GM23338 (cell line): ENCODE data around the gene TRPM3.

Source experiments
- CREB1 ChIP-seq: fragments of 250-450 bp; sonication (Bioruptor Pico); IDR thresholded peaks from 2 replicates; pipeline ENCODE4 v1.5.0; 2020; ENCODE audit warnings: low read depth, mild to moderate bottlenecking, moderate library complexity
- CTCF ChIP-seq, 2 experiments: fragments of 200-600 bp in 1 of 2; sonication (generic) in 1 of 2; conservative IDR thresholded peaks; 2 replicates each; pipeline versions ENCODE4 v1.5.1 to v1.6.1; 2016 to 2017; ENCODE audit warnings: antibody characterized with exemption in 2 of 2, low read depth in 2 of 2, mild to moderate bottlenecking in 2 of 2, moderate library complexity in 1 of 2
- ETS1 ChIP-seq: IDR thresholded peaks from 2 replicates; pipeline ENCODE4 v1.6.1; 2016; ENCODE audit warnings: antibody characterized with exemption
- EZH2 ChIP-seq: fragments of 200-600 bp; sonication (generic); IDR thresholded peaks from one replicate; pipeline ENCODE4 v1.8.0; 2017; ENCODE audit warnings: antibody characterized with exemption, mild to moderate bottlenecking, low read depth; ENCODE audit not compliant: unreplicated experiment
- EZH2phosphoT487 ChIP-seq: fragments of 200-600 bp; sonication (generic); IDR thresholded peaks from one replicate; pipeline ENCODE4 v1.8.1; 2018; ENCODE audit warnings: antibody characterized with exemption; ENCODE audit not compliant: unreplicated experiment
- JUNB ChIP-seq: IDR thresholded peaks from one replicate; pipeline ENCODE4 v1.6.1; 2016; ENCODE audit warnings: antibody characterized with exemption; ENCODE audit not compliant: unreplicated experiment
- NANOG ChIP-seq: IDR thresholded peaks from 2 replicates; pipeline ENCODE4 v1.6.1; 2016; ENCODE audit warnings: antibody characterized with exemption, borderline replicate concordance
- POLR2AphosphoS5 ChIP-seq: IDR thresholded peaks from 2 replicates; pipeline ENCODE4 v1.6.1; 2016; ENCODE audit warnings: antibody characterized with exemption, low read depth
- REST ChIP-seq: IDR thresholded peaks from one replicate; pipeline ENCODE4 v1.6.1; 2018; ENCODE audit warnings: antibody characterized with exemption; ENCODE audit not compliant: unreplicated experiment
- ZNF114 ChIP-seq: fragments of 250-450 bp; sonication (Bioruptor Pico); IDR thresholded peaks from 2 replicates; pipeline ENCODE4 v1.5.0; 2020; ENCODE audit warnings: mild to moderate bottlenecking, moderate library complexity
- ZNF462 ChIP-seq: fragments of 250-450 bp; sonication (Bioruptor Pico); IDR thresholded peaks from 2 replicates; pipeline ENCODE4 v1.5.0; 2020; ENCODE audit warnings: mild to moderate bottlenecking, moderate library complexity

- TF ChIP-seq CTCF (conservative IDR thresholded peaks at IDR 0.05; ENCODE audit: low read depth in 2 of 2) (no peak), EZH2 (no peak), POLR2AphosphoS5 (no peak), REST (no peak), ZNF114 (no peak), ETS1 (no peak), JUNB (no peak), EZH2phosphoT487 (no peak), CREB1 (CRISPR knock-in tag) (no peak), ZNF462 (no peak), NANOG (no peak)
Measured at GRCh38 chr9:70761139-70761670, 360.2 kb downstream of the TRPM3 start.
